GM18861 (cell line): ENCODE data around the gene ANKEF1.
"Not testable (repeated sequence)": the region's sequence is repeated elsewhere in the genome, so short reads cannot be mapped to it uniquely, and the experiment has no call there.

Experiments
- ATAC-seq: cut with Tn5 transposase; IDR thresholded peaks from one replicate; pipeline ENCODE4 v1.9.1; 2021; ENCODE audit not compliant: unreplicated experiment

Gene ANKEF1

DNA sequence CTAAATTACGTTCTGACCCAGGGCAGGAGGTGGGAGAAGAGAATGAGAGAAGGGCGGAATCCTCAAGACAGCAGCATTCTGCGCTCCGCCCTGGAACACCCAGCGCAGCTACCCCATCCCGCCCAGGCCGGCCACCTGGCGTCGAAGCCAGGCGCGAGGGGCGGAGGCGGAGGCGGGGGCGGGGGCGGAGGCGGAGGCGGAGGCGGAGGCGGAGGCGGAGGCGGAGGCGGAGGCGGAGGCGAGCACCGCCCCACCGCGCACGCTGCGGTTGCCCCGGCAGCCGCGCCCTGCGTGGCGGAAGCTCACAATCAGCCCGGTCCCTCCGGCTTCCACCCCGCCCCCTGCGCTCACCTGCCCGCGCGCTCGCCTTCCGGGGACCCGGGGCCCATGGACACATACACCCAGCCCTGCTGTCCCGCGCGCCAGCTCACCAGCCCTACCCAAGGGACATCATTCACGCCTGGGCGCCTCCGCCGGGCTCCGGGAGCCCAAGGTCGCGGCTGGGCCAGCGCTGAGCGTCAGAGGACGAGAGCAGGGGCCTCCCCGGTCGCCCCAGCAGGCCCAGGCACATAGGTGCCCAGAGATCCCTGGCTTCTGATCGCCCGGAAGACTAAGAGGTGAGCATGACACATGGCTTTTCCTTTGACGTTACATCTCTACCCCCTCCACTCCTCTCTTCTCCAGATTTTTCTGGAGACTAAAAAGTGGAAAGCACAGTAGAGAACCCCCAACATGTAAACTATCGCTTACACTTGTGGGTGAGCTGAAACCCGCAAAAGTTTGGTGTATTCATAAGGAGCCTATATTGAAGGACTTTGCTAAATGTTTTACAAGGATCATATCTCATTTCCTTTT is at the start of gene ANKEF1:
TSS of gene ANKEF1 (plus strand) at position 271 of the 855 bp plus-strand sequence. CDS start 3,315 bp downstream, outside the sequence.
- peak; percentile 89 for ATAC-seq

DNA sequence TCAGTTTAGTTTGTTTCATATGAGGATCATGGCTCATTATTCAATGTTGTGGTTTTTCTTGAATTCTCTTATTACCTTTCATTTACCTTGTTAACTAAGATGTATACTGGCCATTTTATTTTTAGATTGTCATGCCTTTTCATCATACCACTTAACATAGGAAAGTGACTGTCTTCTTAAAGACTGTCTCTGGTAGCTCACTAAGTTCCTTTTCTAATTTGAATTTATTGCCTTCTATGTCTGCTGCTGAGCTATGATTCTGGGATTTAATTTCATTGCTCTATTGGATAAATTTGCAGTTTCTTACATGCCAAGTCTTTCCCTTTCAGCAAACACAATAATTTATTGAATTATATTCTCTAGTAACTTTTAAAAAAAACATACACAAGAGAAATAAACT is 49.5 kb upstream of the ANKEF1 start:
- no peak for ATAC-seq

DNA sequence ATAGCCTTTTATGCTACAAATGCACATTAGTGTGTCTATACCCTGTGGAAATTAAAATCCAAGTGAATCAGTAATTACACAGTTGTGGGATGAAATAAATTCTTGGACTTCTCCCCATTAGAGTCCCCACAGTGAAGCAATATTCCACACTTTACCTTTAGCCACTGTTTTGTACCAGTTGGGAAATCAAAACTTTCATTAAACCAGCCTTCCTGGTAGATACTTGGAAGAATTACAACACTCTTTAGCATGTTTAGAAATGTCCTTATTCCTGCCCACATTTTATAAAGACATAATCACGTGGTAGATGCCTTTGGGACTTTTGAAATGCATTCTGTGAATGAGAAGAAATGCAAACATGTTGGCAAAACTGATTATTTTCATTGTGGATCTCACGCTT is 49.0 kb upstream of the ANKEF1 start:
- ATAC-seq = no peak

DNA sequence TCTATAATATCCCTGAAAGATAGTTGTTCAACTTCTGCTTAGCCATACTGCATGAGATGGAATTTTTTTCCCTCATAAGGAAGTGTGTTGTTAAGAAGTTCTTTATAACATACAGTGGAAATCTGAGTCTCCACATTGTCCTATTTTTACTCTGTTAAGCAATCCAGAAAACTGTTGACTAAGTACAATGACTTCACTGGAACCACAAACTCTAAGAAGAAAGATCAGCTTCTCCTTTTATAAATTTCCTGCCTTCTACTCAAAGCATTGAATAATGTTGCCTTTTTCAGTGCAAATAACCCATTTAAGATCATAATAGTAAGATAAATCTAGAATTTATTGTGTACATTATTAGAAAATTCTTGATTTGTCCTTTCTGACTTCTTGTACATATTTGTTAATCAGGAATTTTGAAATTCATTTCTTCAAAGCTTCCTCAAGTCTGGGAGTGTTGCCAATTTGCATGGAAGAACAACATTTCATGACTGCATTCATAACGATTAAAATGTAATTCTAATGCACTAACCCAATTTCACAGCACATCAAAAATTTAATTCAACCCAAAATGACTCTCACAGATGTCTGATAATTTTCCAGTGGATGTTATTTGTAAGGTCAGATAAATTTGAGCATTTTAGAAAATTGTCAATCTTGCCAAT is 45.6 kb upstream of the ANKEF1 start:
- ATAC-seq = no peak

DNA sequence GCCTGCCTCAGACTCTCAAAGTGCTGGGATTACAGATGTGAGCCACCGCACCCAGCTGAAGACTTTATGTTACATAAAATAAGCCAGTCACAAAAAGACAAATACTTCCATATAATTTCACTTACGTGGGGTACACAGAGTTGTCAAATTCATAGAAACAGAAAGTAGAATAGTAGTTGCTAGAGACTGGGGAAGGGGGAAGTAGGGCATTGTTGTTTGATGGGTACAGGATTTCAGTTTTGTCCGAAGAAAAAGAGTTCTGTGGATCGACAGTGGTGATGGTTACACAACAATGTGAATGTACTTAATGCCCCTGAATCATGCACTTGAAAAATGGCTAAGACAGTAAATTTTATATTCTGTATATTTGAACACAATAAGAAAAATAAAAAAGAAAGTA is 41.6 kb upstream of the ANKEF1 start:
- ATAC-seq = no peak

DNA sequence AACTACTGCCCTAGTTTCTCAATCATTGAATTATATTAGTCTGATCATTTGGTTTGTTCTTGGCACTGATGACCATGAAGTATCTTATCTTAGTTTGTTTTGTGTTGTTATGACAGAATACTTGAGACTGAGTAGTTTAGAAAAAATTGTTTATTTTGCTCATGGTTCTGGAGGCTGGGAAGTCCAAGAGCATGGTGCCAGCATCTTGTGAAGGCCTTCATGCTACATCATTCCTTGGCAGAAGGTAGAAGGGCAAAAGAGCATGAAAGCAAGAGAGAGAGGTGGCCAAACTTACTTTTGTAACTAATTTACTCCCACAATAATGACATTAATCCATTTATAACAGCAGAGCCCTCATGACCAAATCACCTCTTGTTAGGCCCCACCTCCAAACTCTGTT is 40.1 kb upstream of the ANKEF1 start:
- no peak for ATAC-seq

DNA sequence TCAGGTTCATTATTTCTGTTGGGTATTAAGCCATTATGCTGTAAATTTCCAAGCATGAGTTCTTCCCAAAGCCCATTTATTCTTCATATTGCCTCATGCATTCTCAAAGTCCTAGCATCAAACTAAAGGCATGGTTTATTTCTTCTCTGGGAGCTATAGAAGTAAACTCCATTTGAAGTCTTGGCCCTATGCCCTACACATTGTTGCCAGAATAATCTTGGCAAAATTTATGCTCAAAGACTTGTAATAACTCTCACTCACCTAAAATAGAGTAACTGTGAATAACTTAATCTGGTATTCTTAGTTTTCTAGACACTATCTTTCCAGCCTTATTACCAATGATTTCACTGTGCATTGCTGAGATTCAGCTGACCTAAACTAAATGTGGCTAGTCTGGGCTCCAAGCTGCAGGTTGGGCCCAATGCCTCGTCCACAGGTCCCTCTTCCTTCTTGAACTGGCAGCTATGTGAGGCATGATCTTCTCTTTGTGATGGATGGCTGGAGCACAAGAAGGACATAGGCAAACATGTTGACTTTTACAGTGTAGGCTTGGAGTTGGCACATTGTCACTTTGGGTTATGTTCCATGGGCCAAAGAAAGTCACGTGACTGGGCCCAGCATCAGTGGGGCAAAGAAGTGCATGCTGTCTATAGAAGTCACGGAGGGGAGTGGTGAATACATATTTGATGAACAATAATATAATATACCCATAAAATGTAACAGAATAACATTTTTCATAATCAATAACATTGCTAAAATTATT is 39.1 kb upstream of the ANKEF1 start:
- no peak for ATAC-seq

DNA sequence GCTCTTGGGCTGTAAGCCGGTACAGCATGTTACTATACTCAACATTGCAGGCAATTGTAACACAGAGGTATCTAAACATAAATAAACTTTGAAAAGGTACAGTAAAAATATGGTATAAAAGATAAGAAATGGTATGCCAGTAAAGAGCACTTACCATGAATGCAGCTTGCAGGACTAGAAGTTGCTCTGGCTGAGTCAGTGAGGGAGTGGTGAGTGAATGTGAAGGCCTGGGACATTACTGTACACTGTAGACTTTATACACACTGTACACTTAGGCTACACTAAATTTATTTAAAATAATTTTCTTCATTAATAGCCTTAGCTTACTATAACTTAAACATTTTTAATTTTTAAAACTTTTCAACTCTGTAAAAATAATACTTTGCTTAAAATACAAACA is 37.8 kb upstream of the ANKEF1 start:
- ATAC-seq = no peak

DNA sequence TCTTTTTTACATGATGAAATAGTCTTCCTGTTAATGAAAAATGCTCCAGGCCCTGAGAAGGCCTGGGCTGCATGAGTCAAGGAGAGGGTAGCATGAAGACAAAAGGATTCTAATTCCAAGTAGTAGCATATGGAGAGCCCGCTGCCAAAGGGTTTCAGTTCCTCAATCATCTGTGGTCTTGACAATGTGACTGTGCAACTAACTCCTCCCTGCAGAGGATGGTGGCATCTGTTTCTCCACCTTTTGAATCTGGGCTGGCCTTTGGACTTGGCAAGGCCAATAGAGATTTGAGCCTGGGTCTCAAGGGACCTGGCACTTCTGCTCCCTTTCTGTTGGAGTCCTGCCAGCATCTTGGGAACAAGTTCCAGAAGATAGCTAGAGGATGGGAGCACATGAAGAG is 35.1 kb upstream of the ANKEF1 start:
- no peak for ATAC-seq

DNA sequence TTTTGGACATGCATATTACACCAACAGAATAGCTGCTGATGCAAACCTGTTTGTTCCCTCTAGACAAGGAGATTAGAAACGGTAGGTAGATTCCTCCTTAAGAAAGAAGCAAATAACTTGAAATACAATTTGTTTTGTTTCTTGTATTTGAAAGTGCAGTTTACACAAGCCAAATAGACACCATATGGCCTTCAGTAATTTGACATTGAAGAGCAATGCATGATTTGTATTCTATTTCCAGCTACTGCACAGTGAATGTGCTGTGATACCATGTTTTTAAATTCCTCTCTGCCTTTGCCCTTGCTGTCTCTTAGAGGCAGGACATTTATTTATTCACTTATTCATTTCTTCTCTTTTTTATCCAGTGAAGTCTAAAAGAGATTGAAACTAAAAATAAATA is 31.9 kb upstream of the ANKEF1 start:
- ATAC-seq = no peak

DNA sequence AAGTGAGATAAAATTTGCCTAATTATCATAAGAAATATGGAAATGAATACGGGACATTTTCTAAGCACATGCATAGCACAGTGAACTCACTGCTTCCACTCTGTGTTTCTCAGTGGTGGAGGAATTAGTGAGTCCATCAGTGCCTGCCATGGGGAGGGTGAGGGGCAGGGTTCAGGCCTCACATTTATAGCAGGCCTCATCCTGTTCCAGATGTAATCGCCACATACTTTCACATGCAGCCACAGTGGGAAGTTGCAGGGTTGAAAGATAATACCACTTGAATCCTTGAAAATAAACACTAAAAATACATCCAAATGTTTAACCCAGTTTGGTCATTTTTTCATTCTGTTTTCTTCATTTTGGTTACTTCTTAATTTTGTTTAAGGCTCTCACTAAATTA is 29.9 kb upstream of the ANKEF1 start:
- ATAC-seq = no peak

DNA sequence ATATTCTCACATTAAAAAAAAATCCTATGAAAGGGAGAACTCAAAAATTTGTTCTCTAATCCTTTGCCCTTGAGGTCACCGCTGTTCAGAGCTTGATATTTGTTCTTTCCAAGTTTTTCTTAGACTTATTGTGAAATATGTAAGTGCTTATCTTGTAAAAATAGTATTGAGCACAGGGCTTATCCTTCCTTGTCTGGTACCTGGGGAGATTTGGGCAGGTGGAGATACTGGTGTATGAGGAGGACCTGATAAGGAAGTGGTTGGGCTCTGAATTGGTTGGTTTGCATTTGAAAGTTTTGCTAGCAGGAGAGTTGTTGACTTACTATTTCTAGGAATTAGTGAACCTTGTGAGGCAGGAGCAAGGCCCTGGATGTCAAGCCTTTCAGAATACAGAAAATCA is 28.9 kb upstream of the ANKEF1 start:
- no peak for ATAC-seq

DNA sequence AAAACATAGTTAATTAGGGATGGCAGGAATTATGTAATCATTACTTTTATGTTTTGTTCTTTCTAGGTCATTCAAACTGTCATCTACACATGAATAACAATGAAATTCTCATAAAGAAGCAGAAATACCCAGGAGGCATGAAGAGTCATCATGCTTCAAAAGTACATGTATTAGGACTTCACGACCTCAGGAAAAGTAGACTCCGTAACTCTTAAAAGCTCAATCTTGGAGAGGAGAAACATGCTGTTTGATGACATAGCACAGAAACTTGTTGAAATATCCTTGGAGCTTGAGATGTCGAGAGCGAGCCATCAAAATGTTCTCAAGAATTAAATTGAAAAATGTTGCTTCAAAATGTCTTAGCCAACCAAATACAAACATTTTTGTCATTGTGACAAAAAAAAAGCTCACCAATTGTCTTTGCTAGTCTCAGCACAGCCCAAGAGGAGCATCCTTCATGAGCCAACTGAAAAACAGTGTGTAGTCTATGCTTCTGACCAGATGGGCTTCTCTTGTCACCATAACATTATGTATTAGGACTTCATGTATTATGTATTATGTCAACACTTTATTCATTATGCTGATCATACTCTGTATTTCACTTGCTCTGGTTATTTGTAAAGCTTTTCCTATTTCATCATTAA is 28.2 kb upstream of the ANKEF1 start:
- no peak for ATAC-seq

DNA sequence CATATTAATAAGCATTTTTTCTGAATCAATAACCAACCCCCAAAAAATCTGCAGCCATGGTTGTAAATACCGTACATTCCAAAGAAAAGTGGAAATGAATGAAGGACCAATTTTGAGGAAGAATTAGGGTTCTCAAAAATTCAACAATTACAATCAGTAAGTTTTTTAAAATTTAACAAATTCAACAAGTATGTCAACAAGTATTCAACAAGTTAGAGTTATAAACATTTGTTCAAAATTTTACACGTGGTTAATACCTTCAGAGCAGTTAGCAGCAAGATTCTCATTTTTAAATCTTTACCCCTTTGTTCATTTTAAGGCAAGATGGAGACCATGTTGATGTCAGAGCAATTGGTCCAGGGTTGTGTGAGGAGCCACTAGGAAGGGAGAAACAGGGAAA is 27.6 kb upstream of the ANKEF1 start:
- no peak for ATAC-seq

DNA sequence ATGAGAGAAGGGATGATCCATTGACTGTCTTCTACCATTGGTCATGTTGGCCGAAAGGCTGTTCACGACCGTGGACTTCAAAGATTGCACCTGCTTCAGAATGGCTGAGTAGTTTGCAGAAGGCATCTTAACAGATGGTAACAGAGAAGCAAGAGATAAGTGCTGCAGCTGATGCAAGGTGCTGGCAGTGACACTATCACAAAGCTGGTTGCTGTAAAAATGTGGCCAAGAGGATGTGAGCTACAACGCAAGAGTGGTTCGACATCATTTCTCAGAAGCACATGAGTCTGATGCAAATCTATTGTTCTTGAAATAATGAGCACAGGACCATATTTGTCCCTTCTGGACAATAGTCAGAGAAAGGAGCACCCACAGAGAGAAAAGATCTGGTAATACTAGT is 27.0 kb upstream of the ANKEF1 start:
- ATAC-seq = no peak

DNA sequence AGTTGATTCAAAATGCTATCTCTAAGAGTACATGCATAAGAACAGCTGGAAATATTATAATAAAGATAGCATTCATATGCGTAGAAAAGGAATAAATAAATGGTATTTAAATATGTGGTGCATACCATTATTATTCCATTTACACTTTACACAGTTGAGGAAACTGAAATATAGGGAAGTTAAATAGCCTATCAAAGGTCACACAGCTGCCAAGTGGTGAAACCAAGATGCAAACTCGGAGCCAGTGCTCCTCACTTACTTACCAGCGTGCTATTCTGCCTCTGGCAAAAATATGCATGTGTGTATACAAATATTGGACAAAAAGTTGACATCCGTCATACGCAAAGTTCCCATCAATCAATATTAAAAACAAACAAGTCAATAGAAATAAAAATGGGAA is 22.3 kb upstream of the ANKEF1 start:
- no peak for ATAC-seq

DNA sequence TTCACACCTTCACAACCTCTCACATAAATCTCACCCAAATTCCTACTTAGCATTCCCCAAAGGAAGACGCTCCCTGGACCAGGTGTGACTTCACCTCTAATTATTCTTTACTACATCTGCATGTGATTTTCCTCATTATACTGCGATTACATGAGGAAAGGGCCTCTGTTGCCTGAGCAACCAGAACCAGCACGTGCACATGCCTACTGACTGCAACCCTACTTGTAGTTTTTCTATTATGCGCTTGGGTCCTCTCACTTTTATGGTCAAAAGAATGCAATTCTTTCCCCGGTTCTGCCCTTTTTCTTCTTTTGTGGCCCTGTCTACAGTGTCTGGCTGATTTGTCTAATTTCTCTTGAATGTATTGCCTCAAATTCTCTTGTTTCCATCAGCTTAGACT is 20.4 kb upstream of the ANKEF1 start:
- no peak for ATAC-seq

DNA sequence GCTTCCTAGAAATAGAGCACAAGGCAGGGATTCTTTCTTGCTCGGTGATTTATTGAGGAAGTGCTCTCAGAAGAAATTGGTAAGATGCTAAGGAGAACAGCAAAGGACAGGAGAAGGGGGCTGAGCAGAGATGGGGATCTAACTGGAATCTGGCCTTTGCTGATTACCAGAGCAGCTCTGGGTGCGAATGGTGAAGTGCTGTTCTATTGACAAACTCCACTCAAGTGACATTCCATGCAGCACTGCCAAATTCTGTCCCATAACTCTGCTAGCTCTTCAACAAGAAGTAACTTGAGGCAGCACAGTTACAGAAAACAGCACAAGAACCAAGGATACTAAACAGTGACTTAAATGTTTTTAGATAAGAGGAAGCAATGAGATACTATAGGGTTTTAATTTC is 13.8 kb upstream of the ANKEF1 start:
- ATAC-seq = no peak

DNA sequence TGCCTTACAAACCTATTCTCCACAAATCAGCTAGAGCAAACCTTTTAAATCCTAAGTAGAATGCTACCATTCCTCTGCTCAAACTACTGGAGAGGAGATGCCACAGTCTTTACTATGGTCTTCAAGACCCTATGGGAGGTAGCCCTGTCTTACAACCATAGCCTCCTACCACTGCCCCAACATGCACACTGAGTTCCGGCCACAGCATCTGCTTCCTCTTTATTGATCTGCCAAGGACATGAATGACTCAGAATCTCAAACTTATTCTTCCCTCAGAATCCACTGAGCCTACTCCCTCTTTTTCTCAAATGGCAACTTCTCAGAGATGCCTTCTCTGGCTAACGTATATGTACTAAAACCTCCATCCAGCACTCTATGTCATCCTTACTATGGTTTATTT is 12.2 kb upstream of the ANKEF1 start:
- ATAC-seq = no peak

DNA sequence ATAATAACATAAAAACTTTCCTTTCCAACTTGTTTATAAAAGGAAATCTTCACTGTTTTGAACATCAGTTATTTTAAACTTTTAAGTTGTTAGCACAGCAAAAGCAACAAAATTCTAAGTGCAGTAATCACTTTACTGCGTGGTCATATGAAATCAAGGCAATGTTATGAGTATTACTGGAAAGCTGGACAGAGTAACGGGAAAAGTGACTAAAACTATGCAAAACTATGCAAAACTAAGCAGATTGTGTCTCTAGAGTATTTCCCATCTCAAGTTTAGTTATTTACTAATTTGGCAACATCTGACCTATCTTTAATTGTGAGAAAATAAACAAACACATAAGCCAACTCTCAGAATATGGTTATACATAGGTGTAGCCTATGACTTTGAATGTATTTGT is 10.9 kb upstream of the ANKEF1 start:
- ATAC-seq = no peak

DNA sequence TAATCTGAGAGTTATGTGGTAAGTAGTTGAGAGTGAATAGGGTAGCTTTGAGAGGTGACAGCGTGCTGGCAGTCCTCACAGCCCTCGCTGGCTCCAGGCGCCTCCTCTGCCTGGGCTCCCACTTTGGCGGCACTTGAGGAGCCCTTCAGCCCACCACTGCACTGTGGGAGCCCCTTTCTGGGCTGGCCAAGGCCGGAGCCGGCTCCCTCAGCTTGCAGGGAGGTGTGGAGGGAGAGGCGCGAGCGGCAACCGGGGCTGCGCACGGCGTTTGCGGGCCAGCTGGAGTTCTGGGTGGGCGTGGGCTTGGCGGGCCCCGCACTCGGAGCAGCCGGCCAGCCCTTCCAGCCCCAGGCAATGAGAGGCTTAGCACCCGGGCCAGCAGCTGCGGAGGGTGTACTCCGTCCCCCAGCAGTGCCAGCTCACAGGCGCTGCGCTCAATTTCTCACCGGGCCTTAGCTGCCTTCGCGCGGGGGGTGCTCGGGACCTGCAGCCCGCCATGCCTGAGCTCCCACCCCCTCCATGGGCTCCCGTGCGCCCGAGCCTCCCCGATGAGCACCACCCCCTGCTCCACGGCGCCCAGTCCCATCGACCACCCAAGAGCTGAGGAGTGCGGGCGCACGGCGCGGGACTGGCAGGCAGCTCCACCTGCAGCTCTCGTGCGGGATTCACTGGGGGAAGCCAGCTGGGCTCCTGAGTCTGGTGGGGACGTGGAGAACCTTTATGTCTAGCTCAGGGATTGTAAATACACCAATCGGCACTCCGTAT is 3.2 kb upstream of the ANKEF1 start:
- not testable (repeated sequence) for ATAC-seq
